H9 (cell line): ENCODE data around the gene CTCF. TPM values are rescaled to one million over a fixed set of nuclear protein-coding genes. Genes with fewer than 3 reads are reported as not detected.

Experiments used
- DNase-seq: peaks from one replicate; pipeline ENCODE4 v3.0.0-alpha.2; 2017
- H2AFZ ChIP-seq: one replicate; pipeline ENCODE4 v1.6.1; 2013; ENCODE audit warnings: mild to moderate bottlenecking, low read length, control low read depth, moderate library complexity
- H2AK5ac ChIP-seq: 2 replicates; pipeline ENCODE4 v1.6.1; 2013; ENCODE audit warnings: low read length, control low read depth, mixed read lengths; ENCODE audit not compliant: insufficient read length
- H2BK120ac ChIP-seq: one replicate; pipeline ENCODE4 v1.6.1; 2013; ENCODE audit warnings: low read depth, mild to moderate bottlenecking, low read length, control low read depth, inconsistent platforms; ENCODE audit not compliant: poor library complexity, severe bottlenecking
- H2BK12ac ChIP-seq: 2 replicates; pipeline ENCODE4 v1.6.1; 2013; ENCODE audit warnings: low read length, control low read depth, mixed read lengths, low read depth; ENCODE audit not compliant: insufficient read length
- H2BK15ac ChIP-seq: 2 replicates; pipeline ENCODE4 v1.6.1; 2013; ENCODE audit warnings: low read depth, low read length, control low read depth
- H2BK20ac ChIP-seq: one replicate; pipeline ENCODE4 v1.6.1; 2013; ENCODE audit warnings: low read depth, mild to moderate bottlenecking, low read length, control low read depth, inconsistent platforms; ENCODE audit not compliant: poor library complexity, severe bottlenecking
- H2BK5ac ChIP-seq: 2 replicates; pipeline ENCODE4 v1.6.1; 2013; ENCODE audit warnings: low read length, control low read depth, mixed read lengths; ENCODE audit not compliant: insufficient read length
- H3K14ac ChIP-seq: 2 replicates; pipeline ENCODE4 v1.6.1; 2013; ENCODE audit warnings: low read length, control low read depth; ENCODE audit not compliant: insufficient read depth
- H3K18ac ChIP-seq: 2 replicates; pipeline ENCODE4 v1.6.1; 2013; ENCODE audit warnings: low read depth, mild to moderate bottlenecking, mixed read lengths, low read length, control low read depth; ENCODE audit not compliant: insufficient read length
- H3K23ac ChIP-seq: 2 replicates; pipeline ENCODE4 v1.6.1; 2013; ENCODE audit warnings: low read length, control low read depth, mixed read lengths, low read depth; ENCODE audit not compliant: insufficient read length
- H3K23me2 ChIP-seq: 2 replicates; pipeline ENCODE4 v1.6.1; 2013; ENCODE audit warnings: low read depth, mild to moderate bottlenecking, mixed read lengths, low read length, control low read depth; ENCODE audit not compliant: insufficient read length, poor library complexity, severe bottlenecking
- H3K27ac ChIP-seq: 2 replicates; pipeline ENCODE4 v1.5.1; 2013; ENCODE audit warnings: low read length, control low read depth, mixed read lengths, low read depth; ENCODE audit not compliant: insufficient read length
- H3K27me3 ChIP-seq: 2 replicates; pipeline ENCODE4 v1.6.1; 2013; ENCODE audit warnings: low read length, control low read depth, inconsistent platforms; ENCODE audit not compliant: insufficient read depth
- H3K4ac ChIP-seq: 2 replicates; pipeline ENCODE4 v1.6.1; 2013; ENCODE audit warnings: low read depth, mild to moderate bottlenecking, control low read depth, inconsistent platforms, low read length, moderate library complexity
- H3K4me1 ChIP-seq: 2 replicates; pipeline ENCODE4 v1.6.1; 2013; ENCODE audit warnings: low read length, control low read depth, inconsistent platforms; ENCODE audit not compliant: insufficient read depth
- H3K4me2 ChIP-seq: 2 replicates; pipeline ENCODE4 v1.6.1; 2013; ENCODE audit warnings: low read length, control low read depth, mixed read lengths; ENCODE audit not compliant: insufficient read length, insufficient read depth
- H3K56ac ChIP-seq: 2 replicates; pipeline ENCODE4 v1.6.1; 2013; ENCODE audit warnings: low read depth, mild to moderate bottlenecking, mixed read lengths, low read length, control low read depth; ENCODE audit not compliant: insufficient read length
- H3K79me1 ChIP-seq: 2 replicates; pipeline ENCODE4 v1.6.1; 2013; ENCODE audit warnings: low read depth, mild to moderate bottlenecking, moderate library complexity, low read length, control low read depth, inconsistent platforms; ENCODE audit not compliant: insufficient read depth, poor library complexity, severe bottlenecking
- H3K79me2 ChIP-seq: 2 replicates; pipeline ENCODE4 v1.6.1; 2013; ENCODE audit warnings: low read length, control low read depth, inconsistent platforms; ENCODE audit not compliant: insufficient read depth
- H3K9ac ChIP-seq: 2 replicates; pipeline ENCODE4 v1.6.1; 2013; ENCODE audit warnings: low read length, control low read depth, mixed read lengths; ENCODE audit not compliant: insufficient read length; ENCODE audit errors: extremely low read depth
- H3K9me3 ChIP-seq: one replicate; pipeline ENCODE4 v1.6.1; 2013; ENCODE audit warnings: low read depth, low read length, inconsistent platforms; ENCODE audit not compliant: control insufficient read depth
- H3T11ph ChIP-seq: one replicate; pipeline ENCODE4 v1.6.1; 2013; ENCODE audit warnings: mild to moderate bottlenecking, low read length, control low read depth, inconsistent platforms
- H4K20me1 ChIP-seq: one replicate; pipeline ENCODE4 v1.6.1; 2013; ENCODE audit not compliant: control insufficient read depth, insufficient read length, insufficient read depth
- H4K5ac ChIP-seq: 2 replicates; pipeline ENCODE4 v1.6.1; 2013; ENCODE audit warnings: low read depth, mild to moderate bottlenecking, mixed read lengths, low read length, control low read depth; ENCODE audit not compliant: insufficient read length
- H4K8ac ChIP-seq: replicated peaks from 2 replicates; pipeline ENCODE4 v1.6.1; 2013; ENCODE audit warnings: low read length, control low read depth, mixed read lengths, low read depth; ENCODE audit not compliant: insufficient read length
- H4K91ac ChIP-seq: 2 replicates; pipeline ENCODE4 v1.6.1; 2013; ENCODE audit warnings: low read depth, mild to moderate bottlenecking, moderate library complexity, mixed read lengths, low read length, control low read depth; ENCODE audit not compliant: insufficient read length
- H3K27ac Mint-ChIP-seq, 3 experiments: 2 replicates in 2 of 3; 3 replicates in 1 of 3; pipeline ENCODE4 v1.8.0; 2020 to 2021; ENCODE audit warnings: mixed read lengths in 3 of 3, mild to moderate bottlenecking in 1 of 3, moderate library complexity in 1 of 3
- H3K27me3 Mint-ChIP-seq: 2 replicates; pipeline ENCODE4 v1.8.0; 2021; ENCODE audit warnings: low read depth, mild to moderate bottlenecking, moderate library complexity, mixed read lengths
- H3K36me3 Mint-ChIP-seq, 3 experiments: 2 replicates in 2 of 3; 3 replicates in 1 of 3; pipeline ENCODE4 v1.8.0; 2020 to 2021; ENCODE audit warnings: low read depth in 3 of 3, mixed read lengths in 3 of 3; ENCODE audit not compliant: insufficient read depth in 1 of 3
- H3K4me1 Mint-ChIP-seq, 2 experiments: 2 replicates each; pipeline ENCODE4 v1.8.0; 2020; ENCODE audit warnings: mixed read lengths in 2 of 2
- H3K4me3 Mint-ChIP-seq, 2 experiments: 2 replicates in 1 of 2; 3 replicates in 1 of 2; pipeline ENCODE4 v1.8.0; 2020 to 2021; ENCODE audit warnings: mild to moderate bottlenecking in 2 of 2, mixed read lengths in 2 of 2, moderate library complexity in 1 of 2
- H3K9me3 Mint-ChIP-seq, 2 experiments: 2 replicates in 1 of 2; 3 replicates in 1 of 2; pipeline ENCODE4 v1.8.0; 2020; ENCODE audit warnings: mild to moderate bottlenecking in 2 of 2, mixed read lengths in 2 of 2, moderate library complexity in 1 of 2
- CTCF ChIP-seq: fragments of 200-600 bp; sonication (generic); conservative IDR thresholded peaks from 3 replicates; pipeline ENCODE4 v1.8.0; 2021; ENCODE audit warnings: antibody characterized with exemption, mild to moderate bottlenecking
- WGBS: extraction: QIAGEN DNeasy Blood & Tissue Kit; methylation state at CpG from one replicate; pipeline ENCODE4 v1.1.7; 2013; ENCODE audit warnings: missing lambda C conversion rate, low lambda C conversion rate, mixed read lengths; ENCODE audit not compliant: insufficient read length; ENCODE audit errors: extremely low coverage; 5-methylcytosine and 5-hydroxymethylcytosine counted together
- total RNA-seq: library from RNA; stranded (reverse); gene quantifications from 2 replicates; pipeline ENCODE4 v1.2.1, GENCODE V29; 2021

CTCF gene
- total RNA-seq, 1 experiment from 2014 or later, result 87.3 TPM

DNA sequence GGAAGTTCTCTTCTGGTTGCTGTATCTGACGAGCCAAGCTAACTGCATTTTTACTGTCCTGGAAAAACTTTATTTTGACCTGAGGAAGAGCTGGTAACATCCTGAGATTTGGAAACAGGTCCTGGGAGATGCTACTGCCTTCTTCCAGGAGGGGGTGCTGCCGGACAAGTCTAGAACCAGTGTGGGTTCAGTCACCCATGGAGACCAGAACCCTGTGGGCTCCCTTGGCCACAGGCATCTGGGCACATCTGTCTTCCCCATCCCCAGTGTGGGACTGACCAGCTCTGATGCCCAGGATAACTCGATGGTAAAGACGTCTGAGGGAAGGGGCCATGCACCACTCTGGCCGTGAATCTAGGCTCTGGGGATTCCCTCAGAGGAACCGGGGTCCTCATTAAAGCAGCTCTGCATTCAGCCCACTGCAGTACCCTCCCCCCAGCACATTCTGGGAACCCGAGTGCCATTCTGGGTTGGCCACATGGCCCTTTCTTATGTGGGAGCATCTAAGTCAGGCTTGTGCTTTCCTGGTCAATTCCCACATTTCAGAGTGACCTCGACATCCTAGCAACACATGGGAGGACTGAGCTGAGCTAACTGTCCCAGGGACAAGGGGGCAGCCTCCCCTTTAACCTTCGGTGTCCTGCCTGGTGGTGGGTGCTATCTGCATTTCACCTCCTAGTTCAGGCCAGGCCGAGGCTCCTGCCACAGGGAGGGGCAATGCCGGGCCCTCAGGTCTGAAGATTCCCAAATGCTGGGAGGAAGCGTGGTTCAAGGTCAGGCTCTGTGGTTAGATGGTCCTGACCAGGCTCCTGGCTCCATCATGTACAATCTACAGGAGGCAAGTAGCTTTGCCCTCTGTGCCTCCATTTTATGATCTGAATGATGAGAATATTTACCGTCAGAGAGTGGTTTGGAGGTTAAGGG lies 110.7 kb downstream of the CTCF start:
- Histone ChIP-seq H3T11ph (no peak overlapping the region), H3K4ac (no peak overlapping the region), H3K9ac (no peak overlapping the region), H4K20me1 (peaks cover 3% of the 10 kb centered on the region), H2AFZ (no peak overlapping the region), H3K14ac (no peak overlapping the region), H2AK5ac (no peak overlapping the region), H3K23ac (no peak overlapping the region), H3K4me2 (no peak overlapping the region), H2BK120ac (no peak overlapping the region), H3K18ac (no peak overlapping the region), H3K23me2 (no peaks in the 10 kb centered on the region), H2BK12ac (no peak overlapping the region), H3K27ac (no peak overlapping the region), H4K5ac (no peak overlapping the region), H3K27me3 (no peaks in the 10 kb centered on the region), H3K79me1 (no peaks in the 10 kb centered on the region), H3K56ac (no peak overlapping the region), H3K79me2 (no peaks in the 10 kb centered on the region), H2BK15ac (no peak overlapping the region), H3K4me1 (no peaks in the 10 kb centered on the region), H3K9me3 (no peaks in the 10 kb centered on the region), H2BK5ac (no peak overlapping the region), H4K91ac (no peak overlapping the region), H2BK20ac (no peak overlapping the region), H4K8ac (no peak overlapping the region)
- H3K4me1 Mint-ChIP-seq, result 0 out of 4 replicates have a peak, but pooled peaks cover 0 to 2% of the 10 kb centered on the region in 2 experiments
- peak overlapping the region in 1 of 3 experiments; percentile 51; a peak in 1 of 7 replicates for H3K27ac Mint-ChIP-seq
- H3K4me3 Mint-ChIP-seq, result no peak overlapping the region; a peak in 1 of 5 replicates
- H3K9me3 Mint-ChIP-seq, result no peaks in the 10 kb centered on the region
- H3K27me3 Mint-ChIP-seq, result no peaks in the 10 kb centered on the region
- DNase-seq, result peak; percentile 74
- WGBS, result no CpG with 5 or more reads among the region's 13 CpGs
- H3K36me3 Mint-ChIP-seq, result peaks cover 0 to 4% (median 2%) of the 10 kb centered on the region in 3 experiments; a peak in 3 of 7 replicates
- TF ChIP-seq CTCF, result peak; percentile 87
